IMR-90 (cell line): ENCODE results near the gene C3orf85. TPM values are rescaled to one million over a fixed set of nuclear protein-coding genes. Genes with fewer than 3 reads are reported as not detected.

Source experiments
- ATAC-seq: fragments of 200-7000 bp; cut with Tn5 transposase; 2 replicates; pipeline ENCODE4 v1.9.1; 2020; ENCODE audit warnings: low read depth, mild to moderate bottlenecking, moderate library complexity
- BruUV-seq: library from RNA; stranded (reverse); fragments of 400-500 nt; replicated peaks from 2 replicates; lab custom pipeline; 2021; lab: Mats Ljungman, UMichigan
- CTCF ChIA-PET: fragments of 300-600 bp; formaldehyde crosslinking; extraction: SDS; loops from one replicate; lab custom pipeline; 2021; ENCODE audit warnings: antibody characterized with exemption; lab: Yijun Ruan, JAX
- POLR2A ChIA-PET: fragments of 300-600 bp; sonication (Branson Sonifier 250); formaldehyde crosslinking; loops from one replicate; lab custom pipeline; 2022; ENCODE audit warnings: antibody characterized with exemption; ENCODE audit not compliant: unreplicated experiment; lab: Charles Lee
- DNase-seq: peaks from one replicate; pipeline ENCODE4 v3.0.0; 2013
- H2AFZ ChIP-seq: replicated peaks from 2 replicates; pipeline ENCODE3; 2013; ENCODE audit warnings: low read length, mild to moderate bottlenecking; ENCODE audit not compliant: poor library complexity
- H2AK5ac ChIP-seq: 2 replicates; pipeline ENCODE4 v1.6.1; 2013; ENCODE audit warnings: low read depth, low read length, inconsistent platforms
- H2AK9ac ChIP-seq: replicated peaks from 2 replicates; pipeline ENCODE3; 2013; ENCODE audit warnings: mild to moderate bottlenecking, low read depth, low read length, moderate library complexity; ENCODE audit not compliant: poor library complexity
- H2BK120ac ChIP-seq: 2 replicates; pipeline ENCODE4 v1.6.1; 2013; ENCODE audit warnings: low read depth, low read length, inconsistent platforms
- H2BK15ac ChIP-seq: 3 replicates; pipeline ENCODE4 v1.6.1; 2013; ENCODE audit warnings: low read depth, low read length, inconsistent platforms
- H2BK20ac ChIP-seq: 2 replicates; pipeline ENCODE4 v1.6.1; 2013; ENCODE audit warnings: low read depth, mild to moderate bottlenecking, inconsistent platforms, low read length, moderate library complexity
- H2BK5ac ChIP-seq: 2 replicates; pipeline ENCODE4 v1.6.1; 2013; ENCODE audit warnings: mild to moderate bottlenecking, low read depth, low read length, inconsistent platforms; ENCODE audit not compliant: poor library complexity, severe bottlenecking
- H3K14ac ChIP-seq: replicated peaks from 2 replicates; pipeline ENCODE4 v1.6.1; 2013; ENCODE audit warnings: low read depth, low read length, inconsistent platforms
- H3K18ac ChIP-seq: 2 replicates; pipeline ENCODE4 v1.6.1; 2013; ENCODE audit warnings: low read depth, low read length, control low read depth
- H3K23ac ChIP-seq: 2 replicates; pipeline ENCODE4 v1.6.1; 2013; ENCODE audit warnings: low read depth, low read length, inconsistent platforms
- H3K27ac ChIP-seq: 2 replicates; pipeline ENCODE4 v1.5.1; 2013; ENCODE audit warnings: mild to moderate bottlenecking, control low read depth, low read length; ENCODE audit not compliant: insufficient read depth
- H3K27me3 ChIP-seq: 2 replicates; pipeline ENCODE4 v1.6.1; 2013; ENCODE audit warnings: low read length; ENCODE audit not compliant: control insufficient read depth, insufficient read depth
- H3K36me3 ChIP-seq: 2 replicates; pipeline ENCODE4 v1.6.1; 2013; ENCODE audit warnings: low read length, mixed read lengths; ENCODE audit not compliant: control insufficient read depth, insufficient read depth
- H3K4ac ChIP-seq: 2 replicates; pipeline ENCODE4 v1.6.1; 2013; ENCODE audit warnings: low read depth, low read length, inconsistent platforms
- H3K4me1 ChIP-seq: 2 replicates; pipeline ENCODE4 v1.6.1; 2013; ENCODE audit warnings: low read length, mixed read lengths; ENCODE audit not compliant: control insufficient read depth, insufficient read depth
- H3K4me2 ChIP-seq: 2 replicates; pipeline ENCODE4 v1.6.1; 2013; ENCODE audit warnings: low read depth, mild to moderate bottlenecking, control low read depth, low read length, moderate library complexity
- H3K4me3 ChIP-seq: 2 replicates; pipeline ENCODE4 v1.5.1; 2013; ENCODE audit warnings: low read depth, mild to moderate bottlenecking, control low read depth, low read length, moderate library complexity; ENCODE audit not compliant: insufficient read depth
- H3K56ac ChIP-seq: 2 replicates; pipeline ENCODE4 v1.6.1; 2013; ENCODE audit warnings: low read length, inconsistent platforms; ENCODE audit not compliant: insufficient read depth; ENCODE audit errors: extremely low read depth
- H3K79me1 ChIP-seq, 2 experiments: 2 replicates each; pipeline ENCODE4 v1.6.1; 2013; ENCODE audit warnings: low read length in 2 of 2, inconsistent platforms in 1 of 2, low read depth in 1 of 2
- H3K9ac ChIP-seq: 2 replicates; pipeline ENCODE4 v1.6.1; 2013; ENCODE audit warnings: low read depth, low read length, control low read depth
- H3K9me1 ChIP-seq: 2 replicates; pipeline ENCODE4 v1.6.1; 2013; ENCODE audit warnings: low read length, inconsistent platforms; ENCODE audit not compliant: insufficient read depth
- H3K9me3 ChIP-seq: 2 replicates; pipeline ENCODE4 v1.6.1; 2013; ENCODE audit warnings: low read length; ENCODE audit not compliant: control insufficient read depth, insufficient read depth
- H4K20me1 ChIP-seq: 2 replicates; pipeline ENCODE4 v1.6.1; 2013; ENCODE audit warnings: low read length, inconsistent platforms; ENCODE audit not compliant: insufficient read depth
- H4K5ac ChIP-seq: 2 replicates; pipeline ENCODE4 v1.6.1; 2013; ENCODE audit warnings: mild to moderate bottlenecking, low read depth, low read length, control low read depth
- H4K8ac ChIP-seq, 2 experiments: 2 replicates each; pipeline ENCODE4 v1.6.1; 2013; ENCODE audit warnings: low read depth in 2 of 2, low read length in 2 of 2, control low read depth in 1 of 2, inconsistent platforms in 1 of 2
- H4K91ac ChIP-seq: 2 replicates; pipeline ENCODE4 v1.6.1; 2013; ENCODE audit warnings: low read depth, low read length, inconsistent platforms; ENCODE audit not compliant: insufficient read depth
- BHLHE40 ChIP-seq: fragments of 150-350 bp; IDR thresholded peaks from 2 replicates; pipeline ENCODE4 v1.6.1; 2016; ENCODE audit warnings: mild to moderate bottlenecking, low read depth, low read length
- CEBPB ChIP-seq: IDR thresholded peaks from 2 replicates; pipeline ENCODE4 v1.6.1; 2012; ENCODE audit warnings: low read depth, low read length, improper control_type of control experiment
- CHD1 ChIP-seq: IDR thresholded peaks from 2 replicates; pipeline ENCODE4 v1.6.1; 2012; ENCODE audit warnings: low read depth, low read length, improper control_type of control experiment
- ELK1 ChIP-seq: fragments of 150-350 bp; IDR thresholded peaks from 2 replicates; pipeline ENCODE4 v1.6.1; 2016; ENCODE audit warnings: low read depth, mild to moderate bottlenecking, low read length, moderate library complexity, borderline replicate concordance
- FOS ChIP-seq: fragments of 150-350 bp; IDR thresholded peaks from 2 replicates; pipeline ENCODE4 v1.6.1; 2016; ENCODE audit warnings: low read depth, low read length
- MAFK ChIP-seq: IDR thresholded peaks from 2 replicates; pipeline ENCODE4 v1.6.1; 2012; ENCODE audit warnings: low read depth, low read length, improper control_type of control experiment
- MAZ ChIP-seq: IDR thresholded peaks from 2 replicates; pipeline ENCODE4 v1.6.1; 2012; ENCODE audit warnings: low read depth, mild to moderate bottlenecking, low read length, improper control_type of control experiment, moderate library complexity, borderline replicate concordance
- MXI1 ChIP-seq: IDR thresholded peaks from 2 replicates; pipeline ENCODE4 v1.6.1; 2012; ENCODE audit warnings: low read depth, mild to moderate bottlenecking, low read length, moderate library complexity, borderline replicate concordance
- NFE2L2 ChIP-seq: fragments of 150-350 bp; IDR thresholded peaks from 2 replicates; pipeline ENCODE4 v1.6.1; 2016; ENCODE audit warnings: low read depth, mild to moderate bottlenecking, low read length
- POLR2A ChIP-seq: IDR thresholded peaks from 2 replicates; pipeline ENCODE4 v1.6.1; 2012; ENCODE audit warnings: mild to moderate bottlenecking, low read depth, low read length
- RAD21 ChIP-seq: IDR thresholded peaks from 2 replicates; pipeline ENCODE4 v1.6.1; 2012; ENCODE audit warnings: low read length, improper control_type of control experiment
- RCOR1 ChIP-seq: IDR thresholded peaks from 2 replicates; pipeline ENCODE4 v1.6.1; 2012; ENCODE audit warnings: mild to moderate bottlenecking, low read length, improper control_type of control experiment; ENCODE audit not compliant: insufficient replicate concordance
- RFX5 ChIP-seq: IDR thresholded peaks from 2 replicates; pipeline ENCODE4 v1.8.0; 2012; ENCODE audit warnings: low read depth, mild to moderate bottlenecking, low read length, moderate library complexity
- SMC3 ChIP-seq: fragments of 150-350 bp; IDR thresholded peaks from 2 replicates; pipeline ENCODE4 v1.6.1; 2016; ENCODE audit warnings: low read depth, mild to moderate bottlenecking, antibody characterized with exemption, low read length, moderate library complexity
- USF2 ChIP-seq: fragments of 150-350 bp; IDR thresholded peaks from 2 replicates; pipeline ENCODE4 v1.6.1; 2017; ENCODE audit warnings: mild to moderate bottlenecking, antibody characterized with exemption, low read length, low read depth
- WGBS, 2 experiments: methylation state at CpG; one replicate each; pipeline versions ENCODE4 v1.1.5 to v1.1.7; 2013; ENCODE audit warnings: missing lambda C conversion rate in 2 of 2; ENCODE audit not compliant: insufficient read length in 1 of 2; ENCODE audit errors: extremely low coverage in 2 of 2; 5-methylcytosine and 5-hydroxymethylcytosine counted together
- dilution Hi-C: fragments of 300-500 bp; cut with HindIII; formaldehyde crosslinking; loops from one replicate; pipeline ENCODE4 v1.14.3; 2018; ENCODE audit warnings: low sequenced_read_pairs; ENCODE audit not compliant: unreplicated experiment
- in situ Hi-C: fragments of 300-500 bp; cut with MboI; formaldehyde crosslinking; loops from 3 replicates; pipeline ENCODE4 v1.14.3; 2019; ENCODE audit warnings: low sequenced_read_pairs, inconsistent platforms, mixed read lengths
- intact Hi-C: fragments of 100-400 bp; cut with micrococcal nuclease; formaldehyde crosslinking; loops from 2 replicates; pipeline ENCODE4 v1.10.0; 2022
- polyA plus RNA-seq, 3 experiments: library from polyadenylated mRNA; depleted of rRNA; stranded (reverse); fragments of >200 nt; gene quantifications; 2 replicates each; pipeline ENCODE4 v1.2.3, GENCODE V29; 2012; ENCODE audit warnings: low replicate concordance in 1 of 3
- total RNA-seq: library from RNA; depleted of rRNA; stranded (reverse); fragments of >200 nt; gene quantifications from 2 replicates; pipeline ENCODE4 v1.2.3, GENCODE V29; 2012
- TF ChIP-seq, protein P1 (sequence below): conservative IDR thresholded peaks from 2 replicates; pipeline ENCODE4 v1.5.1; 2012; ENCODE audit warnings: mild to moderate bottlenecking, low read depth, low read length, improper control_type of control experiment

Gene C3orf85
- total and polyA plus RNA-seq, 2 of the 4 experiments (the other 2 are of a cell fraction) = not detected

DNA sequence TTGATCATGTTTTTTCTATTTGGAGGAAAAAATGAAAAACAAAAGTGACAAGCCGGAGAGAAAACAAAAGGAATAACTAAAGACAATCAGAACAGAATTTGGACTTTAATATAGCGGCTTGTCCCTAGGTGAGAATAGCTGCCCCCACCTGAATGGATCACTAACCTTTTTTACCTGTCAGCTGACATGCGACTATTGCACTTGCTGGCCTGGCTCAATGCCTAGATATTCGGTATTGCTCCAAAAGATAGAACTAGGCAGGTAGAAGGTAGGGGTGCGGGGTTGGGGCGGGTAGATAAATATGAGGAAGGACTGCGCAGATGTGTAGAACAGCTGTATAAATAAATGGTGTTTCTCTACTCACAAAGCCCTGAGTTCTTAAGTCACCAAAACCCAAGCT, 17.9 kb upstream of the C3orf85 start:
- dilution Hi-C loops = no loop called here
- H3K56ac ChIP-seq = no peak overlapping the region

More for the DNA sequence above, 17.9 kb upstream of the C3orf85 start:
- Histone ChIP-seq H3K79me1 (no peaks in the 10 kb centered on the region), H3K4me2 (no peak overlapping the region), H2BK15ac (no peak overlapping the region), H3K27ac (no peak overlapping the region), H2BK120ac (no peak overlapping the region), H4K5ac (no peak overlapping the region), H2BK5ac (no peak overlapping the region), H3K27me3 (no peaks in the 10 kb centered on the region), H2AK5ac (no peak overlapping the region), H3K4ac (no peak overlapping the region), H3K9me3 (no peaks in the 10 kb centered on the region; the same call in none of the 2 replicates), H3K9ac (no peak overlapping the region), H4K91ac (no peak overlapping the region), H3K9me1 (no peaks in the 10 kb centered on the region), H3K4me1 (peaks cover 2% of the 10 kb centered on the region; the same call in 1 of the 2 replicates), H3K4me3 (no peak overlapping the region), H2BK20ac (no peak overlapping the region), H2AFZ (no peak overlapping the region), H2AK9ac (no peak overlapping the region), H3K23ac (no peak overlapping the region), H4K20me1 (no peaks in the 10 kb centered on the region), H3K36me3 (no peaks in the 10 kb centered on the region), H3K14ac (no peak overlapping the region), H3K18ac (no peak overlapping the region), H4K8ac (no peak overlapping the region)
- in situ Hi-C loops = no loop called here
- POLR2A ChIA-PET = no interaction called here
- WGBS, 2 experiments = 100% methylated on average over 1 of the region's 7 CpGs; no CpG with 5 or more reads in 1 of the 2 experiments
- TF ChIP-seq NFE2L2 = no peak
- no peak for TF ChIP-seq USF2
- TF ChIP-seq MAZ = no peak
- TF ChIP-seq CHD1 = no peak
- TF ChIP-seq BHLHE40 = no peak
- TF ChIP-seq RCOR1 = no peak
- TF ChIP-seq POLR2A = no peak
- TF ChIP-seq RAD21 = no peak
- TF ChIP-seq CEBPB = no peak
- TF ChIP-seq ELK1 = no peak
- TF ChIP-seq SMC3 = no peak
- no peak for TF ChIP-seq MXI1
- TF ChIP-seq, protein P1, sequence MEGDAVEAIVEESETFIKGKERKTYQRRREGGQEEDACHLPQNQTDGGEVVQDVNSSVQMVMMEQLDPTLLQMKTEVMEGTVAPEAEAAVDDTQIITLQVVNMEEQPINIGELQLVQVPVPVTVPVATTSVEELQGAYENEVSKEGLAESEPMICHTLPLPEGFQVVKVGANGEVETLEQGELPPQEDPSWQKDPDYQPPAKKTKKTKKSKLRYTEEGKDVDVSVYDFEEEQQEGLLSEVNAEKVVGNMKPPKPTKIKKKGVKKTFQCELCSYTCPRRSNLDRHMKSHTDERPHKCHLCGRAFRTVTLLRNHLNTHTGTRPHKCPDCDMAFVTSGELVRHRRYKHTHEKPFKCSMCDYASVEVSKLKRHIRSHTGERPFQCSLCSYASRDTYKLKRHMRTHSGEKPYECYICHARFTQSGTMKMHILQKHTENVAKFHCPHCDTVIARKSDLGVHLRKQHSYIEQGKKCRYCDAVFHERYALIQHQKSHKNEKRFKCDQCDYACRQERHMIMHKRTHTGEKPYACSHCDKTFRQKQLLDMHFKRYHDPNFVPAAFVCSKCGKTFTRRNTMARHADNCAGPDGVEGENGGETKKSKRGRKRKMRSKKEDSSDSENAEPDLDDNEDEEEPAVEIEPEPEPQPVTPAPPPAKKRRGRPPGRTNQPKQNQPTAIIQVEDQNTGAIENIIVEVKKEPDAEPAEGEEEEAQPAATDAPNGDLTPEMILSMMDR = no peak
- no peak for TF ChIP-seq RFX5
- TF ChIP-seq FOS = no peak
- no peak for TF ChIP-seq MAFK
- BruUV-seq = no TSS peak
- no peak for ATAC-seq
- CTCF ChIA-PET = no interaction called here
- no peak for DNase-seq
- intact Hi-C loops = no loop called here
